ENCODE data around the gene CREBBP. TPM values are rescaled to one million over a fixed set of nuclear protein-coding genes. Genes with fewer than 3 reads are reported as not detected.

The CREBBP gene
- total RNA-seq, 2 experiments from 2014 or later: 36.0 to 72.3 TPM

- POLR2A ChIA-PET: interaction anchor here (0.6 kb wide), 1 partner anchor 287 kb away, joined by 3 read pairs; no protein-coding TSS in a partner anchor
- TF ChIP-seq CTCF (conservative IDR thresholded peaks at IDR 0.05; ENCODE audit: low read length) (no peak), EZH2phosphoT487 (IDR thresholded peaks at IDR 0.05; ENCODE audit: borderline replicate concordance, low read depth, low read length) (no peak)
Measured at GRCh38 chr16:3800477-3801270, 79.8 kb downstream of the CREBBP start.

GRCh38 chr16:3800019-3800418 is 80.5 kb downstream of the CREBBP start:
- Histone ChIP-seq H3K4me3 (ENCODE audit: low read depth, low read length, poor library complexity, severe bottlenecking) (no peak overlapping the region), H3K79me2 (ENCODE audit: insufficient read depth, low read depth, low read length) (peaks cover 47% of the 10 kb centered on the region), H3K4me1 (ENCODE audit: insufficient read depth, low read length, poor library complexity, severe bottlenecking) (peaks cover 18% of the 10 kb centered on the region), H3K27ac (ENCODE audit: low read depth, low read length, poor library complexity, severe bottlenecking) (no peak overlapping the region), H3K4me2 (ENCODE audit: low read length) (no peak overlapping the region), H3K9me3 (ENCODE audit: low read length) (no peaks in the 10 kb centered on the region), H3K9me2 (ENCODE audit: insufficient read depth, low read length) (no peaks in the 10 kb centered on the region), H3K36me3 (ENCODE audit: insufficient read depth, low read length) (peaks cover 22% of the 10 kb centered on the region), H2AFZ (ENCODE audit: low read length) (no peak overlapping the region), H4K20me1 (ENCODE audit: insufficient read depth, low read length) (peaks cover 19% of the 10 kb centered on the region)
- TF ChIP-seq EZH2phosphoT487 (IDR thresholded peaks at IDR 0.05; ENCODE audit: borderline replicate concordance, low read depth, low read length) (no peak), CTCF (conservative IDR thresholded peaks at IDR 0.05; ENCODE audit: low read length) (no peak)
- no peak for DNase-seq (ENCODE audit: low spot score)
- POLR2A ChIA-PET: no interaction called here
- intact Hi-C loops (cut with micrococcal nuclease; ENCODE audit: unreplicated experiment): no loop called here
- no TSS peak for BruUV-seq (replicated peaks)
- CTCF ChIA-PET (ENCODE audit: unreplicated experiment): no interaction called here

More at GRCh38 chr16:3800477-3801270, 79.8 kb downstream of the CREBBP start:
- Histone ChIP-seq H4K20me1 (ENCODE audit: insufficient read depth, low read length) (peaks cover 19% of the 10 kb centered on the region), H3K4me2 (ENCODE audit: low read length) (no peak overlapping the region), H3K36me3 (ENCODE audit: insufficient read depth, low read length) (peaks cover 22% of the 10 kb centered on the region), H3K27ac (ENCODE audit: low read depth, low read length, poor library complexity, severe bottlenecking) (no peak overlapping the region), H3K9me2 (ENCODE audit: insufficient read depth, low read length) (no peaks in the 10 kb centered on the region), H3K9me3 (ENCODE audit: low read length) (no peaks in the 10 kb centered on the region), H3K79me2 (ENCODE audit: insufficient read depth, low read depth, low read length) (peaks cover 42% of the 10 kb centered on the region), H2AFZ (ENCODE audit: low read length) (no peak overlapping the region), H3K4me3 (ENCODE audit: low read depth, low read length, poor library complexity, severe bottlenecking) (no peak overlapping the region), H3K4me1 (ENCODE audit: insufficient read depth, low read length, poor library complexity, severe bottlenecking) (peaks cover 18% of the 10 kb centered on the region)
- DNase-seq (ENCODE audit: low spot score): no peak
- no TSS peak for BruUV-seq (replicated peaks)
- CTCF ChIA-PET (ENCODE audit: unreplicated experiment): no interaction called here
- intact Hi-C loops (cut with micrococcal nuclease; ENCODE audit: unreplicated experiment): no loop called here

- peaks cover 53% of the 10 kb centered on the region for H3K79me2 ChIP-seq (ENCODE audit: insufficient read depth, low read depth, low read length)
- H3K27ac ChIP-seq (ENCODE audit: low read depth, low read length, poor library complexity, severe bottlenecking): no peak overlapping the region
- H3K36me3 ChIP-seq (ENCODE audit: insufficient read depth, low read length): peaks cover 22% of the 10 kb centered on the region
- intact Hi-C loops (cut with micrococcal nuclease; ENCODE audit: unreplicated experiment): loop anchor here (5.0 kb wide), 1 partner anchor 68 kb away; no protein-coding TSS in a partner anchor
- H3K4me1 ChIP-seq (ENCODE audit: insufficient read depth, low read length, poor library complexity, severe bottlenecking): peaks cover 18% of the 10 kb centered on the region
- DNase-seq (ENCODE audit: low spot score): no peak
- H3K4me3 ChIP-seq (ENCODE audit: low read depth, low read length, poor library complexity, severe bottlenecking): no peak overlapping the region
- CTCF ChIA-PET (ENCODE audit: unreplicated experiment): no interaction called here
- H3K9me2 ChIP-seq (ENCODE audit: insufficient read depth, low read length): no peaks in the 10 kb centered on the region
- BruUV-seq (replicated peaks): no TSS peak
- no peaks in the 10 kb centered on the region for H3K9me3 ChIP-seq (ENCODE audit: low read length)
- no peak overlapping the region for H3K4me2 ChIP-seq (ENCODE audit: low read length)
- TF ChIP-seq EZH2phosphoT487 (IDR thresholded peaks at IDR 0.05; ENCODE audit: borderline replicate concordance, low read depth, low read length) (no peak), CTCF (conservative IDR thresholded peaks at IDR 0.05; ENCODE audit: low read length) (no peak)
- H4K20me1 ChIP-seq (ENCODE audit: insufficient read depth, low read length): peaks cover 19% of the 10 kb centered on the region
- POLR2A ChIA-PET: no interaction called here
- H2AFZ ChIP-seq (ENCODE audit: low read length): no peak overlapping the region
Measured at GRCh38 chr16:3799354-3799753, 81.2 kb downstream of the CREBBP start.

All from OCI-LY7 (cell line).